H4 (cell line): Measurements from ENCODE around the gene TAOK2. TPM values are rescaled to one million over a fixed set of nuclear protein-coding genes. Genes with fewer than 3 reads are reported as not detected.
A peak's percentile ranks its signal among the peaks of the same experiment; 100 is the strongest.

Experiments used
- DNase-seq: peaks from one replicate; pipeline ENCODE4 v3.0.0-alpha.2; 2015; ENCODE audit warnings: low spot score
- total RNA-seq: library from RNA; depleted of rRNA; stranded (reverse); fragments of >200 nt; shearing (Covaris generic); gene quantifications from 2 replicates; pipeline ENCODE4 v1.2.3, GENCODE V29; 2014

TAOK2 gene
- total RNA-seq, 1 experiment from 2014 or later: 11.6 TPM

- no peak for DNase-seq
Observed at GRCh38 chr16:29987371-29988085, 13.9 kb downstream of the TAOK2 start.

DNA sequence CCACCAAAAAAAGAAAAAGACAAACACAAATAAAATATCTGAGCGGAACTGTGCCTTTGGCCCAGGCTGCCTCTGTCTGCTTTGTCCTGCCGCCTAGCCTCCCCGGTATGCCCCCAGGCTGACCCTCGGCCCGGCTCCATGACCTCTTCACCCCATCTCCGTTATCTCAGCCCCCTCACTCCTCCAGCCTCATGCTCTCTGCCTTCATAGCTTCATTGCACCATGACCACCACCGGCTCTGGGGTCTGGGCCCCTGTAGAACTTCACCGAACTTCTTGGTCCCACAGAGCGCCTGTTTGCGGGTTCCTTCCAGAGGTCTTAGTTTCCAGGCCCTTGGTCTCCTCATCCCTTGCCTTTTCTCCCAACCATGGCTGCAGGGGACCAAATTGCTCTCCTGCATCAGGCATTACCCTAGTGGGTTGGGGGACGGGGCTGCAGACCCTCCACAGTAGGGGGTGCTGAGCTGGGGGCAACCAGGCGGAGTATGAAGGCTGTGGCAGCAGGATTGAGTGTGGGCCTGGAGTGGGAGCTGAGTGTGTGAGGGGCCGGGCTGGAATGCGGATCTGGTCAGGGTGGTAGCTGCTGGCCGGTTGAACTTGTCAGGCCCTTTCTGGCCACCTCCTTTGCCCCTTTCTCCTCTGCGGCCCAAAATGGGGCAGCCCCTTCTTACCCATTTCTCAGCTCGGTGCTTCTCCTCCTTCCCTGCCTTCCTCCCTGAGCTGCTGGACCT, 14.8 kb downstream of the TAOK2 start:
- no peak for DNase-seq

- DNase-seq: no peak
Observed at GRCh38 chr16:29989111-29989858, 15.6 kb downstream of the TAOK2 start.

GRCh38 chr16:29990034-29990433, 16.4 kb downstream of the TAOK2 start:
- no peak for DNase-seq

GRCh38 chr16:29990883-29991570, 17.4 kb downstream of the TAOK2 start:
- no peak for DNase-seq

- no peak for DNase-seq
Observed at GRCh38 chr16:29991571-29991904, 17.9 kb downstream of the TAOK2 start.

- DNase-seq: no peak
Observed at GRCh38 chr16:29992344-29992967, 18.8 kb downstream of the TAOK2 start.

GRCh38 chr16:29993191-29993902, 19.7 kb downstream of the TAOK2 start:
- no peak for DNase-seq

DNA sequence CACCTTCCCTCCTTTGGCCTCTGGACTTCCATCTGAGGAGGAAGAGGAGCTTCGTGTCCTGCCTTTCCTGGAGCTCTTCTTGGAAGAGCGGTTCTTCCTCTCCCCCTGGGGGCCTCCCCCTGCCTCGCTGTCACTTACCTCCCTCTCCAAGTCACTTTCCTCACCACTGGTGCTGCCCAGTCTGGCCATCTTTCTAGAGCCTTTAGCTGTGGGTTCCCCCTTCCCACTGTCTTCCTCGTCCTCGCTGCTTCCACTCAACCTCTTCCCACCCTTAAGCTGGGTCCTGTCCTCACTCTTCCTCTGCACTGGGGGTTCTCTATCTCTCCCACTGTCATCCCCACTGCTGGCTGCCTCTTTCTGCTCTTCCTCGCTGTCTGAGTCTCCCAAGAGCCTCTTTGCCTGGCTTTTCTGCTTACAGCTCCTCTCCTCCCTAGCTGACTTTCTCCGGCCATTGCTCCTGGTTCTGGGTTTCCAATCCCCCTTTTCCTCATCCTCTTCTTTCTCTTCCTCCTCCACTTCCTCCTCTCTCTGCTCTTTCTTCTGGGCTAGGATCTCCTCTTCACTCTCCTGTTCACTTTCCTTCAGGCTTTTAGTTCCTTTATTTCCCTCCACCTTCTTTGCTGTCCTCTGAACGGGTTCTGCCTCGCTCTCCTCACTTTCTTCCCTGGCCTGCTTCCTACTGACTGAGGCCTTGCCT, 20.4 kb downstream of the TAOK2 start:
- DNase-seq: no peak

- no peak for DNase-seq
Observed at GRCh38 chr16:29994600-29995323, 21.1 kb downstream of the TAOK2 start.

GRCh38 chr16:29995324-29995910, 21.7 kb downstream of the TAOK2 start, which contains the start of gene HIRIP3:
Gene HIRIP3, minus strand, starts transcription at chr16:29995617. Its CDS starts 12 bp downstream, at chr16:29995605.
- peak; percentile 70 for DNase-seq

DNA sequence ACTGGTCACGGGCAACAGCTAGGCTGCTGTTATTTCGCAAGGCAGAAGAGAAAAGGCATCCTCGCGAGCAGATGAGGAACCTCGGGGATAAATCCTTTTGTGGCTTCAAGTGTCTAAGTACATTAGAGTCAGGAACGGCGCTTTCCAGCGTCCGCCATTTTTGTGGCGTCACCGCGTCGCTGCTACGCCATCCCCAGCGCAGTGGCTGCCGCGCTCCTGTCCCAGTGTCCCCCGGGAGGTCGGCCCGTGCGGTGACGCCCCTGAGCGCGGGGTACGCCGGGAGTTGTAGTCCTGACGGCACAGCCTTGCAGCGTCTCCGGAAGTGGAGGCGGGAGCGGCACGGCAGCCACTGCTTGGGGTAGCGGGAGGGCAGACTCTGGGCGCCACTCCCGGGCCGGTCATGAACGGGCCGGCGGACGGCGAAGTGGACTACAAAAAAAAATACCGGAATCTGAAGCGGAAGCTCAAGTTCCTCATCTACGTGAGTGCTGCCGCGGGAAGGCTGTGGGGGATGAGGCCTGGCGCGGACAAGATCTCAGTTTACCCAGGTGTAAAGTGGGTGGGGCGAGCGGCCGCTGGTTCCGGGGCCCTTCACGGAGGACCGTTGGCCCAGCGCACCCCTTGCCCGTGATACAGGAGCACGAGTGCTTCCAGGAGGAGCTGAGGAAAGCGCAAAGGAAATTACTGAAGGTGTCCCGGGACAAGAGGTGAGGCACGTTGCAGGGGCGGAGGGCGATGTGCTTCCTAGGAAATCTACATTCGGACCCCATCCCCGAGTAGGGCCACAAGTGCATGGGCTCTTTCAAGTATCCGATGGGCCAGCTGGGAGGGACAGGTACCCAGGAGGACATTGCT, 22.5 kb downstream of the TAOK2 start, which contains the start of gene INO80E:
INO80E (plus strand) TSS at position 331 of the 855 bp plus-strand sequence; CDS start at position 401, 70 bp downstream.
- peak; percentile 96 for DNase-seq

DNA sequence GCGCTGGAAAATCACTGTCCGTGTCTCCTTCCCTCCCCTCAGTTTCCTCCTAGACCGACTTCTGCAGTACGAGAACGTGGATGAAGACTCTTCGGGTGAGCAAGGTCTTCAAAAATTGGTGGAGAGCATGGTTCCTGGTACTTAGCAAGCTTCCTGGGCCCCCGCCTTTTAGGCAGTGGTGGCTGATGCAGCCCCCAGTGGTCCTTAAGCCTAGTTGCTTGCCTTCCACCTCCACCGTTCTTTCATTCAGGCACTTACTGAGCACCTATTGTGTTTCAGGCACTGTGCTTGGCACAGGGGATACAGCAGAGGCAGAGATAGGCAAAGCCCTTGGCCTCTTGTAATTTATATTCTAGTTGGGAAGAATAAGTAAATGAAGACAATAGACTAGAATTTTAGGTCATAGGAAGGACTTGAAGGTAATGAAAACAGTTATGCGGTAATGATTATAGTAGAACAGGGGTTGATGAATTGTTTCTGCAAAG, 23.1 kb downstream of the TAOK2 start:
- no peak for DNase-seq

- no peak for DNase-seq
Observed at GRCh38 chr16:29999605-30000004, 25.9 kb downstream of the TAOK2 start.

DNA sequence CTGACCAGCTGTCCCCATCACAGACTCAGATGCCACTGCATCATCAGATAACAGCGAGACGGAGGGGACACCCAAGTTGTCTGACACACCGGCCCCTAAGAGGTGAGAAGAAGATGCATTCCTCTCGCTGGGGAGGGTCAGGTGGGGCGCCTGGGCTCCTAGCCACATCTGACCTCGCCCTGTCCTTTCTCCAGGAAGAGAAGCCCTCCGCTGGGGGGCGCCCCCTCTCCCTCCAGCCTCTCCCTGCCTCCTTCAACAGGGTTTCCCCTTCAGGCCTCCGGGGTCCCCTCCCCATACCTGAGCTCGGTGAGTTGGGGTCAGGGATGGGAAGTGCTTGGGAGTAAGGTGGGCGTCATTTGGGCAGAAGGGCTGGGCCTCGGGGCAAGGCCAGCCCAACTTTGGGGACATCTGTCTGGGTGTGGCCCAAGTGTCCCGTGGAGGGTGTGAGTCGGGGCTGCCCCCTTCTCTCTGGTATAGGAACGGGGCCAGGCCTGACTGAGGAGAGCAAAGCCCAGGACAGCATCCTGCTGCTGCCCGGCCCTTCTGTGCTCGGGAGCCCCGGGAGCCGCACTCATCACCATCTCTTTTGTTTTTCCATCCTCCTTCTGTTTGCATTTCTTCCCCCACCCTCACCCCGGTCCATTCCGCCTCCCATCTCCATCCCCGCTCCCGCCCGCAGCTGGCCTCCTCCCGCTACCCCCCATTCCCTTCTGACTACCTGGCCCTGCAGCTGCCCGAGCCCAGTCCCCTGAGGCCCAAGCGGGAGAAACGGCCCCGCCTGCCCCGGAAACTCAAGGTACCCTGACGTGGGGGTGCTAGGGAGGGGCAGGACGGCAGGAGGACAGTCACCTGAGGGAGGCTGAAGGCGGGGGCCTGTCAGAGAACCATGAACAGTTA, 27.3 kb downstream of the TAOK2 start:
- DNase-seq: no peak

DNA sequence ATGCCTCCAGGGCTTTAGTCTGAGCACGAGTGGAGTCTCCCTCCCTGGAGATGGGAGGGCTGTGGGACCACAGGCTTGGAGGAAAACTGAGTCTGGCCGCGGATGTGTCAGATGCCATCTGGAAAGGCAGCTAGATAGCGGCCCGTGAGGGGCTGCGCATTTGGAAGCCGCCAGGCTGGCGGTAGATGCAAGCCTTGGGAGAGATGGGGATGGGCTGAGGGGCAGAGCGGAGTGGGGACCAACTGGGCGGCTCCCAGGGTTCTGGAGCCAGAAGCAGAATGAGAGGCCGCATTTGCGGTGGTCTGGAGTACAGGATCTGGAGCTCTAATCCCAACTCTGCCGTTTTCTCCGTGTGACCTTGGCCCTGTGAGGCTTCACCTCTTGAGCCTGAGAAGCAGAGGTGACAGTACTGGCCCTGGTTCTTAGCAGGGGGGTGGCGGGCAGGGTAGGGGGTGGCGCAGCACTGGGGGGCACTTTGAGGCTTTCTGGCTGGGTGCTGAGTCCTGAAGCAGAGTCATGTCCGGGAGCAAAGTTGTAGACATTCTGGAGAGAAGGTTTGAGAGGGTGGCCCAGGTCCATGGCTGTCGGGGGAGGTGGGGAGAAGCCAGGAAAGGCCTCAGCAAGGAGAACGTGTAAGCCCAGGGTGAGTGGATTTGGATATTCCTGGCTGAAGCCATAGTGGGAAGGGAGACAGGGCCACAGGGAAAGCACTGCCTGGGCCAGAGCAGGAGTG, 29.1 kb downstream of the TAOK2 start:
- no peak for DNase-seq
